ENCODE data around the gene DAND5. TPM values are rescaled to one million over a fixed set of nuclear protein-coding genes. Genes with fewer than 3 reads are reported as not detected.

DAND5 gene
- total and polyA plus RNA-seq, 2 of the 13 experiments (the other 11 are each of a cell fraction or from before 2014, with no cell fraction given): 0.04 TPM; not detected in 1

- TF ChIP-seq CSRNP2 (CRISPR knock-in tag; conservative IDR thresholded peaks at IDR 0.05; ENCODE audit: low read depth) (no peak), TBX3 (IDR thresholded peaks at IDR 0.05; ENCODE audit: borderline replicate concordance) (peak; percentile 72; the same call in 1 of the 2 replicates), ZNF672 (CRISPR knock-in tag; IDR thresholded peaks at IDR 0.05) (no peak), KAT2B (IDR thresholded peaks at IDR 0.05; ENCODE audit: borderline replicate concordance, low read depth, low read length) (no peak), BRD4 (CRISPR knock-in tag; IDR thresholded peaks at IDR 0.05) (no peak; the same call in 1 of the 2 replicates), TGIF2 (CRISPR knock-in tag; IDR thresholded peaks at IDR 0.05) (peak; percentile 46), CHD4 (IDR thresholded peaks at IDR 0.05; ENCODE audit: borderline replicate concordance, low read length) (peak; percentile 56; the same call in 1 of the 2 replicates), ZNF7 (CRISPR knock-in tag; IDR thresholded peaks at IDR 0.05) (no peak), ATF7 (IDR thresholded peaks at IDR 0.05) (no peak), ATF7 (CRISPR knock-in tag; IDR thresholded peaks at IDR 0.05) (no peak), DNMT3B (CRISPR knock-in tag; conservative IDR thresholded peaks at IDR 0.05) (peak; percentile 60; the same call in 1 of the 2 replicates), HOXA9 (CRISPR knock-in tag; IDR thresholded peaks at IDR 0.05; ENCODE audit: borderline replicate concordance) (no peak), ZKSCAN5 (CRISPR knock-in tag; IDR thresholded peaks at IDR 0.05) (no peak), ZNF205 (CRISPR knock-in tag; IDR thresholded peaks at IDR 0.05) (no peak), DNMT1 (CRISPR knock-in tag; IDR thresholded peaks at IDR 0.05) (no peak), ZNF460 (CRISPR knock-in tag; IDR thresholded peaks at IDR 0.05; ENCODE audit: borderline replicate concordance) (no peak; the same call in 1 of the 2 replicates), JUN (CRISPR knock-in tag; IDR thresholded peaks at IDR 0.05) (no peak), GPBP1L1 (CRISPR knock-in tag; IDR thresholded peaks at IDR 0.05) (no peak), ZNF430 (CRISPR knock-in tag; IDR thresholded peaks at IDR 0.05) (peak; percentile 31; the same call in 1 of the 2 replicates), ZBTB25 (CRISPR knock-in tag; IDR thresholded peaks at IDR 0.05) (peak; percentile 34; the same call in 1 of the 2 replicates), TFAP4 (IDR thresholded peaks at IDR 0.05; ENCODE audit: borderline replicate concordance, low read depth) (peak; percentile 95), ZNF503 (CRISPR knock-in tag; IDR thresholded peaks at IDR 0.05) (no peak; the same call in 1 of the 2 replicates)
Measured at GRCh38 chr19:12937927-12938778, 31.2 kb upstream of the DAND5 start, which contains the start of gene CALR (continued).

All from HepG2 (cell line).